GM21786 (cell line): ENCODE results near the gene LTK.

Experiments
- ATAC-seq: cut with Tn5 transposase; IDR thresholded peaks from one replicate; pipeline ENCODE4 v1.9.1; 2021; ENCODE audit not compliant: unreplicated experiment

Gene LTK

DNA sequence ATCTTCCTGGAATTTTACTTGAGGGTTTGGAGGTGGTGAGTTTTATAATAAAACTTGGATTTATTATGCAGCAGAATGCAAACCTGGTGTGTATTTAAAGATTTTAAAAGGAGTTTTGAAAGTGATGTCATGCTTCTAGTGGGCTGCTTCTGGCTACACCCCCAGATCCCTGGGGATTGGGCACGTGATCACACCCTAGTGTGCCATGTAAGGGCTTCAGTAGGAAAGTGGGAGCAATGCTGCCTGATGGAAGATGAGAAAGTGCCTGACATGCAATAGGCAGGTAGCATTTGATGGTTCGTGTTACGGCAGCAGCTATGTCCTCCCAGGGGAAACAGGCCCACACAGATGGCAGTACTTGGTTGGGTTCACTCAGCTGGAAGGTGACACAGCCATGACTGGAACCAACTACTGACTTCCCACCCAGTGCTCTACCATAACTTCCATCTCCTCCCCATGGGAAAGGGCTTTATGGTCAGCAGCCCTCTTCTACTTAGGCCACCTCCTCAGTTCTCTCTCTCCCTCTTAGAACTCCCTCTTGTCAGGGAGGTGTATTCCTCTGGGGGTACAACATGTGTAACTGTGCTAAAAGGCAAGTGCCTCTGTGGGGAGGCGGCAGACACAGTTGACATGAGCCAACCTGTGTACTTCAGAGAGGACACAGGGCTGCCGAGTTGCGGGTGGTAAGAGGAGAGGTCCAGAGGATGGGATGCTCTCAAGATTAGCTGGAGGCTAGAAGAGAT lies 14.3 kb downstream of the LTK start:
- no peak for ATAC-seq

DNA sequence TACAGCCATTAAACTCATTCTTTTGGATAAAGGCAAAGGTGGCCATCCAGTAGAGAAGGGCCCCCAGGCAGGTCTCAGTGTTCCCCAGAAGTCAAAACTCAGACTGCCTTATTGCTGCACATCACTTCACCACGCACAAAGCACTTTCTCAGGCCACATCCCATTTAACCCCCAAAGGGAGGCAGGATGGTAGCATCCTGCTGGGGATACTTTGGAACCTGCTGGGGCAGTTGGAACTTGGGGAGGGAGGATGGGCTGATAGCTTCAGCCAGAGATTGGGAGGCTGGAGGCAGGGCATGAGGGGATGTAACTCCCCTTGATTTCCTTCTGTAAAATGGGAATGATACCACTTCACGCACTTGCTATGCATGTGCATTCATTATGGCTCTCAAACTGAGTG lies 15.0 kb downstream of the LTK start:
- no peak for ATAC-seq

DNA sequence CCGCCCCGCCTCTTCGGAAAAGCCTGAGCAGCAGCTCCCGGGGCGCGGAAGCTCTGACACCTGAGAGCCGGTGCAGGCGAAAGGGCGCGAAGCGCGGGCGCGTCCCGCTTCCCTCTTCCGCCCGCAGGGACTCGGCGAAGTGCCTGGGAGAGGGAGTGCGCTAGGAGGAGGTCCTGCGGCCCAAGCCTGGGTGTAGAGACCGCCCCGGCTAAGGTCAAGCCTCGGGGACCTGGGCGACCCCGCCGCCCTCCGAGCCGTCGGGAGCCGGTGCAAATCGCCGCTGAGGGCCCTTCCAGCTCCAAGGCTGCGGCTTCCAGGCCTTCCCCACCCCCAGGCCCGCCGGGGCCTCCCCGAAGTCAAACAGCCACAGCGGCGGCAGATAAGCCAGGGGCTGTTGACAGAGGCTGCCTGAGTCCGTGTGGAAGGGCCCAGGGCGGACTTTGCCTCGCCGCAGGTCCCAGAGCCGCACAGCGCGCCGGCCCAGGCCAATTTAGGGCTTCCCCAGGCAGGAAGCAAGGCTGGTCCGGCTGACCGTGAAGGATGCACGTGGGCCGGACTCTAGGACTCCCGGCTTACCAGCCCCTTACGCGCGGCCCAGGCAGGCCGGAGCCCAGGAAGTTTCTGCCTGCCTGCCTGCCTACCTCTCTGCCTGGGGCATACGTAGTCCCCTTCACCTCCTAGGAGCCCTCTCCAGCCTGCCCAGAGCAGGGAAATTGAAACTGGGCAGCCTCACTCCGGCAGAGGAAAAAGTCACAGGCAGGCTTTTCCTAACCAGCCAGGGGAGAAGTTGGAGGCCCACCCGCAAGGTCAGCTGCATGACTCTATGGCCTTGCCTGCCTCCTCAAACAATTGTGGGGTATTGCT lies 17.7 kb downstream of the LTK start:
- ATAC-seq, result no peak

- no peak for ATAC-seq
These were observed 18.5 kb downstream of the LTK start for GRCh38 chr15:41494922-41495735.

DNA sequence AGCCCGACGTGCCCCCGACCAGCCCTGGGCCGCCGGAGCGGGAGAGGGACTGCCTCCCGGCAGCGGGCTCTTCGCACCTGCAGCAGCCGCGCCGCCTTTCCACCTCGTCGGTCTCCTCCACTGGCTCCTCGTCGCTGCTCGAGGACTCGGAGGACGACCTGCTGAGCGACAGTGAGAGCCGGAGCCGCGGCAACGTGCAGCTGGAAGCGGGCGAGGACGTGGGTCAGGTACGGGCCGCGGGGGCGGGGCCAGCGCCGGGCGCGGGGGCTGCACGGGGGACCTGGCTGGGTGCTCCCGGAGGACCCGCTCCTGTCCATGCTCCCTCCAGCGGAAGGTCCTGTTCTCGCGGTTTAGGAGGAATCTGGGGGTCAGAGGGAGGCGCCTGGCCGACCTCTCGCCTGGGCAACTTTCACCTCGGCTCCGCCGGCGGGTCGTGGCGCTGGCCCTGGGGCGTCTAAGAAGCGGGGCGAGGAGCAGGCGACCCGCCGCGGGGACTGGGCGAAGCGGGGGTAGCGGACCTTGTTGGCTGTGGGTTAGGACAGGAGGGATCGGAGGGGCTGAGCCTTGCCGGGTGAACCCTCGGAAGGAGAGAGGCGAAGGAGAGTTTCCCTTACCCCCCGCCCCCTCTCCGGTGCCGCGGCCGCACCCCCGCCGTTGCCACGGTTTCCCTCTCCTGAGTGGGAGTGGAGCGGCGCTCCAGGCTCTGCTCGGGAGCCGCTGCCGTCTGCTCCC lies 19.3 kb downstream of the LTK start:
- ATAC-seq, result peak; percentile 10

DNA sequence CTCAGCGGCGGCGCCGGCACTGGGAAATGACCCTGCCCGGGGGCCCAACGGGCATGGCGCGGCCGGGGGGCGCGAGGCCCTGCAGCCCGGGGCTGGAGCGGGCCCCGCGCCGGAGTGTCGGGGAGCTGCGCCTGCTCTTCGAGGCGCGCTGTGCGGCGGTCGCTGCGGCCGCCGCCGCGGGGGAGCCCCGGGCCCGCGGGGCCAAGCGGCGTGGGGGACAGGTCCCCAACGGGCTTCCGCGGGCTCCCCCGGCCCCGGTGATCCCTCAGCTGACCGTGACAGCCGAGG lies 19.8 kb downstream of the LTK start:
- no peak for ATAC-seq

DNA sequence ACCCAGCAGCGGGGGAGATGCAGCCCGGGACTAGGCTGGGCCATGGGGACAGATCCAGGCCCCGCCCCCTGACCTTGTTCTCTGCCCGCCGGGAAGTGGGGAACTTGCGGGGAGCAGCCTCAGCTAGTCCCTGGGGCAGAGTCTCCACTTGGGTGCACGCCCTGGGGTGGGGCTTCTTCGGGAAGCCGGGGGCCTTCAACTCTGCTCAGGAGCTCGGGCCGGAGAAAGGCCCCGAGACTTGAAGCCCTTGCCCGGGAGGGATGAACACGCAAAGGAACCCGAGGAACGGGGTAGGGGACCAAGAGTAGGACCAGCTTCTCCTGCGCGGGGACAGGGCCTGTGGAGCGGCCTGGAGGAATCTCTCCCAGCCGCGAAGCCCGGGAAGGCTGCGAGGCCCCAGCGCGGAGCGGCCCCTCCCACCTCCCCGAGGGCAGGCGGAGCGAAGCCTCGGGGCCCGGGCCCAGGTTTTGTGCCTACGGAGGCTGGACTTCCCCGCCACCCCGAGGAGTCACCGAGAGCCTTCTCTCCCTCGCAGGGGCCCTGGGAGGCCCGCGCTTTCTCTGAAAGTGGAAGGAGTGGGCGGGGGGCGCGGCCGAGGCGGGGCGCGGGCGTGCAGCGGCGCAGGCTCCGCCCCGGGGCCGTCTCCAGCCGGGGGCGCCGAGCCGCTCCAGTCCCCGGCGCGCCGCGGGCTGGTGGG lies 20.3 kb downstream of the LTK start, which contains the start of gene ITPKA:
TSS of gene ITPKA (plus strand) at position 670 of the 697 bp plus-strand sequence. CDS start 54 bp downstream, outside the sequence.
- ATAC-seq, result peak; percentile 76

- ATAC-seq, result no peak
These were observed 20.9 kb downstream of the LTK start for GRCh38 chr15:41492597-41493204.

DNA sequence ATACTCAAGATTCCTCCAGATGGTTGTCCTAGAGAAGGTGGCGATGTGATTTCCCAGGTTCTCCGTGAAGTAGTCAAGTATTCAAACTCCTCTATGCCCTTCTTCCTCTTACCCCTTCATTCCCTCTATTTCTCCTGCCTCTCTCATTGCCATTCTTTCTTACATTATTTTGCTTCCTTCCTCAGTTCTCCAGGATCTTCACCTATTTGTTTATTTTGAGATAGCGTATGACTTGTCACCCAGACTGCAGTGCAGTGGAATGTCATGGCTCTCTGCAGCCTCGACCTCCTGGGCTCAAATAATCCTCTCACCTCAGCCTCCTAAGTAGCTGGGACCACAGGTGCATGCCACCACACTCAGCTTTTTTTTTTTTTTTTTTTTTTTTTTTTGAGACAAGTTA lies 21.7 kb downstream of the LTK start:
- no peak for ATAC-seq

- ATAC-seq, result no peak
These were observed 23.3 kb downstream of the LTK start for GRCh38 chr15:41490355-41490754.

- ATAC-seq, result no peak
These were observed 24.0 kb downstream of the LTK start for GRCh38 chr15:41489641-41490040.

GRCh38 chr15:41487802-41488201 lies 25.8 kb downstream of the LTK start:
- ATAC-seq, result no peak

- ATAC-seq, result no peak
These were observed 26.2 kb downstream of the LTK start for GRCh38 chr15:41487381-41487780.

DNA sequence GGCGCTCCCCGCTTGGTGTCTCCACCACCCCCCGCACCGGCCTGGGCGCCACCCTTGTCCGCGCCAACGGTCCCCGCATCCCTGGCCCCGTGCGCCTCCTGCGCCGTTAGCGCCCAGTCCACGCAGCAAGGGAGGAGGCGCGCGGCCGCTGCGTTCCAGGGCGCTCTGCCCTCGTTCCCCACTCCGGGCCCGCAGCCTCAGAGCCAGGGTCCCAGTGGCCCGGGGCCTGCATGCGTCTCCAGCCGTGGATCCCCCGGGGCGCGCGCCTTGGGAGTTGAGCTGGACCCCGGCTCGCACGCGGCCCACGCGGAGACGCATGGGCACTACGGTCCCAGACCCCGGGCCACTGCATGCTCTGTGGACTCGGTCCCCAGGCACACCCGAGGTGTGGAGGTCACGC lies 27.3 kb downstream of the LTK start:
- ATAC-seq, result no peak

DNA sequence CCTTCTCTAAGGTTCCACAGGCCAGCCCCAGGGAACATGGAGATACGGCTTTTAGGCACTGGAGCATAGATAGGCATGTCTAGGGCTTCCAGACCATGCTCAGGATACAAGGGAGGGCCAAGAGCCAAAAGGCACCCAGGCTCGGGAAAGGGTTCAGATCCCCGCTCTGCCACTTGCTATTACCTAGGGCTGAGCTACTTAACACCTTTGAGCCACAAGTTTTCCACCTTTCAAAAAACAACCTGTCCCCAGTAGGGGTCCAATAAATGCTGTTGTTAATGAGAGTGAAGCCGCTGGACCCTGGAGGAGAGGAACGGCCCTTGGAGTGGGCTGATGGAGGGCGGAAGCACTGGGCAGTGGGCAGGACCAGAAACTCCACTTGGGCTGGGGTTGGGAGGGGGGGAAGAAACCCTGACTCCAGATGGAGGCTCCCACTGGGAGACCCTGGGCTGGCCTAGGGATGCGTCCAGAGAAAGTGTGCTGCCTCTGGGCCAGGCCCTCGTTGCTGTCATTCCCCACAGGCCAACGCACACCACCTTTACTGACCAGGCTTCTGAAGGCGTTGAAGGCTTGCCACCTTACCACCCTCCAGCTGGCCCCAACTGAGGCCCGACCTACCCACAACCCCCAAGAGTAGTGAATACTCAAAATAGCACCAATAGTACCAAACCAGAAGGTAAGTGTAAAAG lies 28.5 kb downstream of the LTK start:
- no peak for ATAC-seq

GRCh38 chr15:41483519-41483918 lies 30.1 kb downstream of the LTK start:
- ATAC-seq, result peak; percentile 9

- peak; percentile 82 for ATAC-seq
These were observed 30.5 kb downstream of the LTK start for GRCh38 chr15:41483115-41483514.

GRCh38 chr15:41482110-41482877 lies 31.3 kb downstream of the LTK start:
- ATAC-seq, result no peak
